ENCODE measurements around the gene ARHGEF19.
A peak's percentile ranks its signal among the peaks of the same experiment; 100 is the strongest.
"Not testable (repeated sequence)": the region's sequence is repeated elsewhere in the genome, so short reads cannot be mapped to it uniquely, and the experiment has no call there.

The ARHGEF19 gene

DNA sequence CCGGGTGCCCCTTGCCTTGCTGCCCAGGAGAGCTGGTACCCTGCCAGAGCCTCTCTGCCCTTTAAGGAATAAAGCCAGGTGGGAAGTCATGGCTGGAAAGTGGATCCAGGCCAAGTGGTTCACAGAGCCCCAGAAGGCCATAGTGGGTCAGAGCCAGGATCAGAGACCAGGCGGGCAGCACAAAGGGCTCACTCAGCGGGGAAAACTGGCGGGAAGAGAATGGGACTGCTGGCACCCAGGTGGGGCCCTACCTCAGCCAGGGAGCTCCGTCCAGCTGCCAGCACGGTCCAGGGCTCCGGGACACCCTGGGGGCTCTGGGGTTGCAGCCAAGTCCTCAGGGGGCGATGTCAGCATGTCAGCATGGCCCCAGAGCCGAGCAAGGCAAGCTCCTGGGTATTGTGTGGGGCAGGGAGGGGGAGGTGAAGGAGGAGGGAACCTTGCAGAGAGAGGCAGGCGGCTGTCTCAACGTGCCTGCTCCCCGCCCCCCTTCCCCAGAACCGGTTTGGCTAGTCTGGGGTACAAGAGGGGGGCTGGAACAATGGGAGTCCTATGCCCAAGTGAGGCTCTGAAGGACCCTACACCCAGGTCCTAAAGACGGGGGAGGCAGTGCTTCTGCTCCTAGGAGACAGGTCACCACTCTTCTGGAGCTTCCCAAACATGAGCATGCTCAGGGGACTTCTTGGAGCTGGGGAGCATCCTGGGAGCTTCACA, at the start of gene ARHGEF19:
ARHGEF19 (minus strand) TSS at position 402 of the 711 bp plus-strand sequence. CDS start 3,598 bp downstream, outside the sequence.
- DNase-seq = no peak

- no peak for DNase-seq
Measured at GRCh38 chr1:16262067-16262466, 49.6 kb upstream of the ARHGEF19 start.

DNA sequence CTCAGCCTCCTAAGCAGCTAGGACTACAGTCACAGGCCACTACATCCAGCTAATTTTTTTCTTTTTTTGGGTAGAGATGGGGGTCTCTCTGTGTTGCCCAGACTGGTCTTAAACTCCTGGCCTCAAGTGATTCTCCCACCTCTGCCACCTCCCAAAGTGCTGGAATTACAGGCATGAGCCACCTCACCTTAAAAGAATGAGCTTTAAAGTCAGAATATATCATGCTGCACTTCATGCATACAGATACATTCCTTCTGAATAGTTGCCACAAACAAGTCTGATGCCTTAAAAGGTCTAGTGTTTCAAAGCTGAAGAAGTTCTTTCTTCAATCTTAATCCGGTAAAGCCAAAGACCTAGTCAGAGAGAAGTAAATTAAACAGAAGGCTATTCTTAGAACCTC, 48.4 kb upstream of the ARHGEF19 start:
- peak; percentile 60 for DNase-seq

DNA sequence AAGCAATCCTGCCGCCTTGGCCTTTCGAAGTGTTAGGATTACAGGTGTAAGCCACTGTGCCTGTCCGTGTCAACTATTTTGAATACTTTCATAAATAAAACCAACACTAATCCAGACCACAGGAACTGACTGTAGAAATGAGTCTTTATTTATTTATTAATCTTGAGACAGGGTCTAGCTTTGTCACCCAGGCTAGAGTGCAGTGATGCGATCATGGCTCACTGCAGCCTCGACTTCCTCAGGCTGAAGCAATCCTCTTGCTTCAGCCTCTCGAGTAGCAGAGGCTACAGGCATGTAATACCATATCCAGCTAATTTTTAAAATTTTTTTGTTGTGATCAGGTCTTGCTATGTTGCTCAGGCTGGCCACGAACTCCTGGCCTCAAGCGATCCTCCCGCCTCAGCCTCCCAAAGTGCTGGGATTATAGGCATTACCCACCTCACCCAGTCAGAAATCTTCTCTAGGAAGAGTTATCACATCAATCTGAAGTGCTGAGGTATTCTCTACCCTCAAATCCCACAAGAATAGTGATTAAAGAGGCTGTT, 46.2 kb upstream of the ARHGEF19 start:
- peak; percentile 30 for DNase-seq

- no peak for DNase-seq
Measured at GRCh38 chr1:16257968-16258367, 45.5 kb upstream of the ARHGEF19 start.

DNA sequence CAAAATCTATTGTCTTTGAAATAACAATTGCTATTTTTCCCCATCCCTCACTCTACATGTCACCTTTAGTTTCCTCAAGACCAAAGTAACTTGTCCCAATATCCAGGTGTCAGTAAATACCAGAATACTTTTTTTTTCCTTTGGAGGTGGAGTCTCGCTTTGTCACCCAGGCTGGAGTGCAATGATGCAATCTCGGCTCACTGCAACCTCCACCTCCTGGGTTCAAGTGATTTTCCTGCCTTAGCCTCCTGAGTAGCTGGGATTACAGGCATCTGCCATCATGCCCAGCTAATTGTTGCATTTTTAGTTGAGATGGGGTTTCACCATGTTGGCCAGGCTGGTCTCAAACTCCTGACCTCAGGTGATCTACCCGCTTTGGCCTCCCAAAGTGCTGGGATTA, 45.1 kb upstream of the ARHGEF19 start:
- not testable (repeated sequence) for DNase-seq

GRCh38 chr1:16256478-16256877, 44.0 kb upstream of the ARHGEF19 start:
- no peak for DNase-seq

DNA sequence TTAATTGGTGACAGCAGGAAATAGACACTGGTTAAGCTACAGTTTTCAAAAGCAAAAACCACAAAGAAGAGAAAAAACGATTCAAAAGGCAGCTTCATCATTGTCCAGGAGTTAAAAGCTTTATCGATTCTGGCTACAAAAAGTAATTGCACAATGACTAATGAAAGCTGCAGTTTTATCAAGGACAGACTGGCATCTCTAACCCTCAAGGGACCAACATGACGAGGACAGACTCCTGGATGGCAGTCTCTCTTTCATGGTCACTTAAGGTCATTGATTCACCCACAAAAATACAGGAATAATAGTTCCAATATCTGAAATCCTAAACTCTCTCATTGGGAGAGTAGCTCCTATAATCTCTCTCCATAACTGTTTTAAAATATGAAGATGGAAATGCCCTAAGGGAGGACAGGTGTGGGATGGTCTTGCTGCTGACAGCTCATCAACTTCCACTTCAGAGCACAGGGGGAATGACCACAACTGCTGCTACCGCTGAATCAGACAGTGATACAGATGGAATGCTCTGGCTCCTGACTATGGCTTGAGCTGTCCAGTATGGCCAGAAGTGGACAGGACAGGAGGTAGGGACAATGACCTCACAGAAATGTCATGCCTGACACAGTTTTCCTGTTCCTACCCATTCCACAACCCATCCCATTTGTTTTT, 41.9 kb upstream of the ARHGEF19 start:
- no peak for DNase-seq

DNA sequence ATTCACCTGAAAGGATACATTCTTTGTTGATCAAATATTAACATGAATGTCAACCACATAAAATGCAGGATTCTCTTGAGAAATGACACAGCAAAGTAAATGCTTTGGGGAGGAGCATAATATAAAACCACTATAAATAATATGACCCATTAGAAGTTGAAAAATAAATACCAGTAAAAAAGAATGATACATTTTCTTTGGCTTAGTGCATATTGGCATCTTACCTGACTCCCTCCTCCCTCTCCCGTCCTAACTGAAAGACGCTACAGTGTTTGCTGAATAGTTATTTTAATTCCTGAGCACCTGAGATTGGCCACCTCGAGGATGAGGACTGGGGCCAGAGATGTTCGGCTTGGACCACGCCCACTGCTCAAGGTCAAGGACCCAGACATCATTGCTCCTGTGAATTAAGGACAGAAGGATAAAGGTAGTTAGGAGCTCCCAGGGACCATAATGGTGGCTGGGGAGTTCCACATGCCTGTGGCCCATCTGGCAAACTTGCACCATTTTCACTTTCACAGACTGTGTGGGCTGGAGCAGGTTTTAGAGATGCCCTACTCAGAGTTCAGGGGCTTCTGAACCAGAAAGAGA, 41.0 kb upstream of the ARHGEF19 start:
- no peak for DNase-seq

DNA sequence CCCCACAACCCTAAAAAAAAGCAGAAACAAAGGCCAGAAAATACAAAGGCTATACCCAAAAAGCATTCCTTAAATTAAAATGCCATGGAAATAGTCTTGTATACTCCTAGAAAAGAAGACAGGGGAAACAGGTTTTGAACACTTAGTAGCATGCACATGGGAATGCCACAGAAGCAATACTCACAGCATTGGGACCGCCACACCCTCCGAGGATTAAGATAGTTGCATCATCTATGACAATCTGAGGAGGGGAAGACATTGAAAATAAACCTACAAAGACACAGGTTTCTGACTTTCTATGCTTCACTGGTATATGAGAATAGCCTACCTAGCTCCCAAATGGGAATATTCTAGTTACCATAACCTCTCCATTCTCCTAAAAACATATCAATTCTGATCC, 40.5 kb upstream of the ARHGEF19 start:
- DNase-seq = no peak

- no peak for DNase-seq
Measured at GRCh38 chr1:16251381-16251780, 38.9 kb upstream of the ARHGEF19 start.

GRCh38 chr1:16250524-16251251, 38.2 kb upstream of the ARHGEF19 start:
- DNase-seq = peak; percentile 39

- DNase-seq = peak; percentile 71
Measured at GRCh38 chr1:16249596-16250241, 37.3 kb upstream of the ARHGEF19 start.

DNA sequence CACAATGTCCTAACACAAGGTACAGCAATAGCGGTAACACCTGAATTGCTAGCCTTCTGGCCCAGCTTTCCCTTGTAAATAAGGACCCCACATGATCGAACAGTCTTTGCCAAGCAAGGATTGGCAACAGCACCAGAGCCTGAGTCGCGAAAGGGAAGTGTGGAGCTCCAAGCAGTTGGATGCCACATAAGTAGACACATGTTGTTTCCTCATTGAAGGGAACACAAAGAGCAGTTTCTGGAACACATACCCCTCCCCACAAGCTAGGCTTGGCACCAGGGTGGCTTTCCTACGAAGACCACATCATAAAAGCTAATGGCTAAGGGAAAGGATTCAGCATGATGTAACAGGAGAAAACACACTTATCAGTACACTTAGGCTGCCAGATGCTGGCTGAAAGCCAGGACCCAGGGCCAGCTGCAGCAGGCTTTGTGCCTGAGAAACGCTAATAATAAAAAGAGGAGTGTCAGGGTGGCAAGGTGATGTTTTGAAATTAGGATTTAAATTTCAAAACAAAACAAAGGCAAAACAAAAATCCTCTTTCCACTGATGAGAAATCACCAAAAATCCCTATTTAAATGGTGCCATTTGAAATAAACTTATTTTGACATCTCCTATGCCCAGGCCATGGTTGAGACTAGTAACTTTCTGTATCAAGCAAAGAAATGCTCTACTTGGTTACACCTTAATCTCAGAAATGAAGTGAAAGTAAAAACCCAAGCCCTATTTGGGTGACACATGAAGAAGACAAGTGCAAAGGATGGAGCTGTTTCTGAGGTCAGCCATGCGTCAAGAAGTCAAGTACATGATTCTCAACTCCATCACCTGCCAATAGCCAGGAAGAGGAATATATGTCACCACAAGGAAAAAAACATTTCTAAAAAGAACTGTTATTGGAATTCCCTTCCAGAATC, 36.4 kb upstream of the ARHGEF19 start:
- DNase-seq = peak; percentile 54

GRCh38 chr1:16248007-16248436, 35.6 kb upstream of the ARHGEF19 start:
- DNase-seq = no peak

- DNase-seq = no peak
Measured at GRCh38 chr1:16247441-16247840, 35.0 kb upstream of the ARHGEF19 start.

GRCh38 chr1:16246961-16247360, 34.5 kb upstream of the ARHGEF19 start:
- DNase-seq = no peak

GRCh38 chr1:16246239-16246638, 33.8 kb upstream of the ARHGEF19 start:
- not testable (repeated sequence) for DNase-seq

DNA sequence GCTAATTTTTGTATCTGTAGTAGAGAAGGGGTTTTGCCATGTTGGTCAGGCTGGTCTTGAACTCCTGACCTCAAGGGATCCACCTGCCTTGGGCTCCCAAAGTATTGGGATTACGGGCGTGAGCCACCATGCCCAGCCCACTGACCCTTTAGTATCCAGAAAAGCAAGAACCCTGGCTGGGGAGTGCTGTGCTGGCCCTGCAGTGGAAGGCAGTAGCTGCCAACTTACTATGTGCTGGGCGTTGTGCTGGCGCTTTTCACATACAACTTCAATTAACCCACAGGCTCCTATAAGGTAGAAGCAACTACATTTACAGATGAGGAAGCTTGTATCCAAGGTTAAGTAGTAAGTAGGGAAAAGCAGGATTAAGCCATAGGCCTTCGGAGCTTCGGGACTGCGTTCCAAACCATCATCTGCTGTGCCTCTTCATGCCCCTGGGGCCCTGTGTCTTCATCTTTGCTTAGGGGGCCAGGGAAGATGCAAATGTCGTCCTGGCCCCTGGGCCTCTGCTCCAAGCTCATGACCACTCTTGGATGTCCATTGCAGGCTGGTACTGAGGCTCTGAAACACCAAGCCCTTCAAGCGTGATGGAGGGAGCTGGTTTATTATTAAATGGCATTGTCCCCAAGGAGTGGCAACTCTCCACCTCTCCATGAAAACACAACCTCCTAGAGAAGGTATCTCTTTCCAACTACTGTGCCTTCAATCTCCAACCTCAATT, 33.2 kb upstream of the ARHGEF19 start:
- no peak for DNase-seq

GRCh38 chr1:16244650-16245285, 32.3 kb upstream of the ARHGEF19 start:
- no peak for DNase-seq
